Umbilical cord (tissue), 2 donors: ENCODE data around the gene GCH1. TPM values are rescaled to one million over a fixed set of nuclear protein-coding genes. Genes with fewer than 3 reads are reported as not detected.
"Not testable (repeated sequence)": the region's sequence is repeated elsewhere in the genome, so short reads cannot be mapped to it uniquely, and the experiment has no call there.

ENCODE experiments used
- DNase-seq: peaks from one replicate; pipeline ENCODE4 v3.0.0-alpha.2; 2015; ENCODE audit warnings: low spot score
- total RNA-seq: library from RNA; depleted of rRNA; stranded (reverse); fragments of >200 nt; gene quantifications from one replicate; pipeline ENCODE4 v1.2.3, GENCODE V29; 2014; ENCODE audit warnings: low replicate concordance; ENCODE audit not compliant: insufficient read depth

Gene GCH1
- total RNA-seq, 1 donor from 2014 or later = 7.9 TPM

GRCh38 chr14:54908973-54909372 lies 6.3 kb upstream of the GCH1 start:
- DNase-seq = not testable (repeated sequence)

- DNase-seq = no peak
Measured at GRCh38 chr14:54908190-54908589, 5.6 kb upstream of the GCH1 start.

GRCh38 chr14:54906075-54906474 lies 3.4 kb upstream of the GCH1 start:
- no peak for DNase-seq

- DNase-seq = peak; percentile 57
Measured at GRCh38 chr14:54902143-54902520, 494 bp downstream of the GCH1 start.

- DNase-seq = no peak
Measured at GRCh38 chr14:54901380-54902142, 1.1 kb downstream of the GCH1 start.

- no peak for DNase-seq
Measured at GRCh38 chr14:54899573-54899972, 3.1 kb downstream of the GCH1 start.

- not testable (repeated sequence) for DNase-seq
Measured at GRCh38 chr14:54897809-54898555, 4.6 kb downstream of the GCH1 start.

GRCh38 chr14:54895683-54896082 lies 6.9 kb downstream of the GCH1 start:
- DNase-seq = no peak

GRCh38 chr14:54894995-54895394 lies 7.6 kb downstream of the GCH1 start:
- peak; percentile 27 for DNase-seq

GRCh38 chr14:54893151-54893760 lies 9.4 kb downstream of the GCH1 start:
- DNase-seq = peak; percentile 30

GRCh38 chr14:54891471-54892245 lies 11.0 kb downstream of the GCH1 start:
- DNase-seq = no peak

- DNase-seq = peak; percentile 14
Measured at GRCh38 chr14:54890788-54891187, 11.8 kb downstream of the GCH1 start.

- no peak for DNase-seq
Measured at GRCh38 chr14:54889919-54890318, 12.7 kb downstream of the GCH1 start.

GRCh38 chr14:54882521-54882920 lies 20.1 kb downstream of the GCH1 start:
- DNase-seq = no peak

GRCh38 chr14:54881761-54882401 lies 20.7 kb downstream of the GCH1 start:
- DNase-seq = peak; percentile 14

GRCh38 chr14:54881235-54881760 lies 21.3 kb downstream of the GCH1 start:
- peak; percentile 46 for DNase-seq

- DNase-seq = no peak
Measured at GRCh38 chr14:54877703-54878021, 25.0 kb downstream of the GCH1 start.

GRCh38 chr14:54877015-54877702 lies 25.5 kb downstream of the GCH1 start:
- peak; percentile 14 for DNase-seq

- DNase-seq = not testable (repeated sequence)
Measured at GRCh38 chr14:54875648-54876047, 27.0 kb downstream of the GCH1 start.
